HFFc6 (cell line): ENCODE measurements around the gene COL25A1. TPM values are rescaled to one million over a fixed set of nuclear protein-coding genes. Genes with fewer than 3 reads are reported as not detected.

Experiments used
- DNase-seq: peaks from one replicate; pipeline ENCODE4 v3.0.0-alpha.2; 2018
- H3K27ac Mint-ChIP-seq: 2 replicates; pipeline ENCODE4 v1.8.0; 2020; ENCODE audit warnings: mild to moderate bottlenecking, mixed read lengths
- H3K27me3 Mint-ChIP-seq: 2 replicates; pipeline ENCODE4 v1.8.0; 2021; ENCODE audit warnings: mild to moderate bottlenecking, moderate library complexity, mixed read lengths; ENCODE audit not compliant: insufficient read depth
- H3K36me3 Mint-ChIP-seq: 2 replicates; pipeline ENCODE4 v1.8.0; 2021; ENCODE audit warnings: low read depth, mixed read lengths
- H3K4me1 Mint-ChIP-seq: 2 replicates; pipeline ENCODE4 v1.8.0; 2020; ENCODE audit warnings: low read depth, mixed read lengths
- H3K4me3 Mint-ChIP-seq: 2 replicates; pipeline ENCODE4 v1.8.0; 2020; ENCODE audit warnings: mild to moderate bottlenecking, moderate library complexity, mixed read lengths
- H3K9me3 Mint-ChIP-seq: 2 replicates; pipeline ENCODE4 v1.8.0; 2020; ENCODE audit warnings: mild to moderate bottlenecking, mixed read lengths
- CTCF ChIP-seq: fragments of 200-600 bp; sonication (generic); IDR thresholded peaks from 2 replicates; pipeline ENCODE4 v1.5.0; 2021; ENCODE audit warnings: antibody characterized with exemption, mild to moderate bottlenecking
- total RNA-seq, 6 experiments: library from RNA; stranded (reverse); fragmentation: NEBNext Ultra II Directional; extraction: Animal tissue kit (Norgen Biotek cat#: 25700); gene quantifications; 2 replicates in 1 of 6; 3 replicates in 5 of 6; pipeline ENCODE4 v1.2.3, GENCODE V29; 2021

The COL25A1 gene
- total RNA-seq, 6 experiments from 2014 or later, result not detected

DNA sequence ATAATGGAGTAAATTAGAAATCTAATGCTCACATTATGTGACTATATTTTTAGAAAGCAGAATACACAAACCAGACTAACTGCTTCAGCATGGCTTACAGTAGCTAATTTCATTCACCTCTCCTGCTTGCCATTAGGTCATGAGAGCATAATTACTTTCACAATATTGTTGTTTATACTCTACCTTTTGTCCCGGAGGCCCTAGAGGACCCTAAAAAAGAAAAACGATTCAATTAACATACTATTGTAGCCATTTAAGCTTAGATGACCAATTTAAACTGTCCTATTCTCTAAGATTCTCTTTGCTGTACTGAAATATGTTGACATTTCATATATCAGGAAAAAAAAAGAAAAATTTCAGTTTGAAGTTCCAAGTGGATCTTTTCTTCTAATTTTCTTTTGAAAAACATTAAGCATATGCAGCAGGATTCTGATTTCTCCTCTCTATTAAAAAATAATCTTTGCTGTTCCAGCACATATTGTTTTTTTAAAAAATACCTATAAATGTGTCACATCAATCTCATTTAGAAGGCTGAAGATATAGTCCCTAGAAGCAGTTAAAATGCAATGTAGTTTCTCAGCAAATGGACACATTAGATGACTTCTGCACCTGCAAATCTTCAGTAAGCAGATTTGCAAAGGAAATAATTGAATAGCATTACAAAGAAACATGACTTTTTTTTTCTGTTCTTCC, 381.9 kb downstream of the COL25A1 start:
- H3K27ac Mint-ChIP-seq, result no peak overlapping the region
- H3K4me1 Mint-ChIP-seq, result peaks cover 1% of the 10 kb centered on the region; the same call in 1 of the 2 replicates
- no peaks in the 10 kb centered on the region for H3K9me3 Mint-ChIP-seq
- no peak for DNase-seq
- H3K4me3 Mint-ChIP-seq, result no peak overlapping the region
- no peaks in the 10 kb centered on the region for H3K36me3 Mint-ChIP-seq
- TF ChIP-seq CTCF, result no peak
- no peaks in the 10 kb centered on the region for H3K27me3 Mint-ChIP-seq

DNA sequence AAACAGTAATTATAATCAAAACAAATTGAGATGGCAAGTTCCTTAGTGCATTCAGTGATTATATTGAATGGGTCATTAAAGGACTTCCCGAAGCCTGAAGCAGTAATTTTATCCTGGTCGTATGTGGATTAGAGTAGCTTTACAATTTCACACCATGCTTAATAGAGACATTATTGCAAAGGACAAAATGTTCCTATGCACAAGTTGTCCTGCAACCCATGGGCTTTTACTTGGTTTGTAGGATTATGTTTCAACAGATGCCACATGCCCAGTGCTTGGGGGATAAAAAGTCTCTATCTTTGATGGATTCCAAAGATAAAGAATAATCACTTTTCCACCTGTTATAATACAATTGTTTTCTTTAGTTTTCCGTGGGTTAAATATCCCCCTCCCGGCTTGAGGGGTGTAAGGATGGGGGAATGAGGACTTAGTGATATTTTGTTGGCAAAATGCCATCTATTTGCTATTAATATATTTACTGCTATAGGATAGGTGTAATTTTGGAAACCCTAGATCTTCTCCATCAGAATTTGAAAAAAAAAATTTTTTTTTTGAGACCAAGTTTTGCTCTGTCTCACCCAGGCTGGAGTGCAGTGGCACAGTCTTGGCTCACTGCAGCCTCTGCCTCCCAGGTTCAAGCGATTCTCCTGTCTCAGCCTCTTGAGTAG, 383.1 kb downstream of the COL25A1 start:
- H3K27me3 Mint-ChIP-seq, result no peaks in the 10 kb centered on the region; the same call in 1 of the 2 replicates
- no peaks in the 10 kb centered on the region for H3K9me3 Mint-ChIP-seq
- H3K4me1 Mint-ChIP-seq, result no peaks in the 10 kb centered on the region
- no peak overlapping the region for H3K4me3 Mint-ChIP-seq
- no peak for DNase-seq
- no peaks in the 10 kb centered on the region for H3K36me3 Mint-ChIP-seq
- TF ChIP-seq CTCF, result no peak
- H3K27ac Mint-ChIP-seq, result no peak overlapping the region

GRCh38 chr4:108917255-108917654, 385.2 kb downstream of the COL25A1 start:
- Mint-ChIP-seq H3K36me3 (no peaks in the 10 kb centered on the region), H3K4me1 (no peaks in the 10 kb centered on the region), H3K4me3 (no peak overlapping the region), H3K27ac (no peak overlapping the region), H3K9me3 (no peaks in the 10 kb centered on the region), H3K27me3 (no peaks in the 10 kb centered on the region; the same call in 1 of the 2 replicates)
- no peak for DNase-seq
- no peak for TF ChIP-seq CTCF

- no peak for TF ChIP-seq CTCF
- H3K4me1 Mint-ChIP-seq, result no peaks in the 10 kb centered on the region
- H3K36me3 Mint-ChIP-seq, result no peaks in the 10 kb centered on the region
- no peaks in the 10 kb centered on the region for H3K9me3 Mint-ChIP-seq
- no peak for DNase-seq
- no peak overlapping the region for H3K4me3 Mint-ChIP-seq
- no peak overlapping the region for H3K27ac Mint-ChIP-seq
- no peaks in the 10 kb centered on the region; the same call in 1 of the 2 replicates for H3K27me3 Mint-ChIP-seq
Measured at GRCh38 chr4:108916638-108917037, 385.8 kb downstream of the COL25A1 start.

DNA sequence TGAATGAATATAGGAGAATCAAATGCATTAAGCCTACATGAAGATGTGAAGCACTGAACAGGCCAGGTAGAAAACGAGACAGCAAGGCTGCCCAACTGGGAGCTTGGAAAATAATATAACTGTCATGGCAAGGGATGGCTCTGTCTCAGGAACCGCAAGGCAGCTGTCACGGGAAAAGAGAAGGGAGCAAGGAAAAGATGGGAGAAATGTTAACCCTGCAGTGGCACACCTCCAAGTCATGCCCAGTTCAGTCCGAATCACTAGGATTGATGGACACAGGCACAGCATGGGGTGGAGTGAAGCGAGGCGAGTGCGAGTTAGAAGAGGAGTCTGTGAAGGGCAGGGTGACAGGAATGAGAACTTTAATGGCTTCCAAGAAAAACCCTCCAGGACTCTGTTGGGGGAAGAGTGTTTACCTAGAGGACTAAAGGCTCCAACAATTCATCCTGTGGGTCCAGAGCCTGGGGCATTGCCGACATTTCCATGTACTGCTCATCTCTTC, 395.5 kb downstream of the COL25A1 start:
- H3K36me3 Mint-ChIP-seq, result no peaks in the 10 kb centered on the region
- peaks cover 3% of the 10 kb centered on the region; the same call in 1 of the 2 replicates for H3K27me3 Mint-ChIP-seq
- no peak overlapping the region for H3K27ac Mint-ChIP-seq
- H3K9me3 Mint-ChIP-seq, result no peaks in the 10 kb centered on the region
- no peaks in the 10 kb centered on the region for H3K4me1 Mint-ChIP-seq
- no peak for TF ChIP-seq CTCF
- no peak for DNase-seq
- H3K4me3 Mint-ChIP-seq, result no peak overlapping the region
